RWPE2 (cell line): ENCODE results near the gene DENND5A.

Experiments used
- ATAC-seq: fragments of 200-7000 bp; cut with Tn5 transposase; 3 replicates; pipeline ENCODE4 v1.9.1; 2021; ENCODE audit warnings: low read depth
- DNase-seq: peaks from one replicate; pipeline ENCODE4 v3.0.0-alpha.2; 2020; ENCODE audit warnings: low spot score
- H3K27ac ChIP-seq: fragments of 450-650 bp; 2 replicates; pipeline ENCODE4 v1.5.1; 2017; ENCODE audit warnings: mild to moderate bottlenecking; ENCODE audit not compliant: poor library complexity, severe bottlenecking
- H3K27me3 ChIP-seq: fragments of 250-450 bp; sonication (Bioruptor Pico); 2 replicates; pipeline ENCODE4 v1.5.1; 2021; ENCODE audit warnings: mild to moderate bottlenecking, moderate library complexity; ENCODE audit not compliant: insufficient read depth, poor library complexity, severe bottlenecking
- H3K36me3 ChIP-seq: fragments of 250-450 bp; sonication (Bioruptor Pico); 2 replicates; pipeline ENCODE4 v1.5.1; 2020; ENCODE audit warnings: low read depth, mild to moderate bottlenecking, moderate library complexity
- H3K4me1 ChIP-seq: fragments of 250-450 bp; sonication (Bioruptor Pico); 2 replicates; pipeline ENCODE4 v1.5.1; 2021; ENCODE audit warnings: mild to moderate bottlenecking, moderate library complexity; ENCODE audit not compliant: insufficient read depth, poor library complexity, severe bottlenecking
- H3K4me3 ChIP-seq: fragments of 250-450 bp; sonication (Bioruptor Pico); 2 replicates; pipeline ENCODE4 v1.5.1; 2021; ENCODE audit warnings: mild to moderate bottlenecking, moderate library complexity; ENCODE audit not compliant: severe bottlenecking
- H3K9me3 ChIP-seq: fragments of 250-450 bp; sonication (Bioruptor Pico); 2 replicates; pipeline ENCODE4 v1.5.1; 2021; ENCODE audit warnings: mild to moderate bottlenecking, moderate library complexity; ENCODE audit not compliant: severe bottlenecking
- CTCF ChIP-seq: fragments of 450-650 bp; IDR thresholded peaks from one replicate; pipeline ENCODE4 v1.5.1; 2017; ENCODE audit warnings: mild to moderate bottlenecking, moderate library complexity; ENCODE audit not compliant: poor library complexity, severe bottlenecking

DENND5A gene

GRCh38 chr11:9304178-9304577 lies 39.0 kb upstream of the DENND5A start:
- Histone ChIP-seq H3K9me3 (no peaks in the 10 kb centered on the region), H3K4me1 (no peaks in the 10 kb centered on the region), H3K27me3 (no peaks in the 10 kb centered on the region), H3K27ac (no peak overlapping the region), H3K36me3 (peaks cover 12% of the 10 kb centered on the region), H3K4me3 (no peak overlapping the region)
- TF ChIP-seq CTCF = no peak
- no peak for ATAC-seq
- no peak for DNase-seq

GRCh38 chr11:9302448-9302847 lies 37.3 kb upstream of the DENND5A start:
- DNase-seq (no peak), ATAC-seq (no peak)
- Histone ChIP-seq H3K27me3 (no peaks in the 10 kb centered on the region), H3K36me3 (peaks cover 26% of the 10 kb centered on the region), H3K4me1 (no peaks in the 10 kb centered on the region), H3K27ac (no peak overlapping the region), H3K9me3 (no peaks in the 10 kb centered on the region), H3K4me3 (no peak overlapping the region)
- no peak for TF ChIP-seq CTCF

GRCh38 chr11:9301720-9302119 lies 36.6 kb upstream of the DENND5A start:
- Histone ChIP-seq H3K4me3 (no peak overlapping the region), H3K4me1 (no peaks in the 10 kb centered on the region), H3K9me3 (no peaks in the 10 kb centered on the region), H3K27ac (no peak overlapping the region), H3K27me3 (no peaks in the 10 kb centered on the region), H3K36me3 (peaks cover 33% of the 10 kb centered on the region)
- no peak for ATAC-seq
- no peak for DNase-seq
- TF ChIP-seq CTCF = no peak

GRCh38 chr11:9293646-9294045 lies 28.5 kb upstream of the DENND5A start:
- no peak for DNase-seq
- Histone ChIP-seq H3K9me3 (no peaks in the 10 kb centered on the region), H3K4me3 (no peak overlapping the region), H3K4me1 (no peaks in the 10 kb centered on the region), H3K27ac (no peak overlapping the region), H3K27me3 (no peaks in the 10 kb centered on the region), H3K36me3 (peaks cover 86% of the 10 kb centered on the region)
- ATAC-seq = no peak
- TF ChIP-seq CTCF = no peak

GRCh38 chr11:9285850-9286587 lies 20.9 kb upstream of the DENND5A start:
- TF ChIP-seq CTCF = no peak
- Histone ChIP-seq H3K9me3 (no peaks in the 10 kb centered on the region), H3K27ac (no peak overlapping the region), H3K36me3 (peaks cover 68% of the 10 kb centered on the region), H3K4me3 (no peak overlapping the region), H3K4me1 (peaks cover 2% of the 10 kb centered on the region), H3K27me3 (no peaks in the 10 kb centered on the region)
- ATAC-seq = no peak
- no peak for DNase-seq
